Caco-2 (cell line): ENCODE results near the gene HTR1D. TPM values are rescaled to one million over a fixed set of nuclear protein-coding genes. Genes with fewer than 3 reads are reported as not detected.
A peak's percentile ranks its signal among the peaks of the same experiment; 100 is the strongest.

ENCODE experiments used
- BruUV-seq: library from RNA; stranded (reverse); fragments of 400-500 nt; replicated peaks from 2 replicates; lab custom pipeline; 2021; lab: Mats Ljungman, UMichigan
- CTCF ChIA-PET: fragments of 300-600 bp; sonication (Branson Sonifier 250); formaldehyde crosslinking; loops from one replicate; lab custom pipeline; 2022; ENCODE audit warnings: antibody characterized with exemption; lab: Charles Lee
- POLR2A ChIA-PET: fragments of 300-600 bp; sonication (Branson Sonifier 250); formaldehyde crosslinking; loops from one replicate; lab custom pipeline; 2022; ENCODE audit warnings: antibody characterized with exemption; lab: Charles Lee
- DNase-seq, 2 experiments: peaks; one replicate each; pipeline versions ENCODE4 v3.0.0 to v3.0.0-alpha.2; 2020 to 2022
- H3K27me3 ChIP-seq: replicated peaks from 2 replicates; pipeline ENCODE4 v1.6.0; 2011; ENCODE audit warnings: low read length; ENCODE audit not compliant: control insufficient read depth, insufficient read depth
- H3K36me3 ChIP-seq: 2 replicates; pipeline ENCODE4 v1.5.1; 2011; ENCODE audit warnings: low read length; ENCODE audit not compliant: control insufficient read depth, insufficient read depth
- H3K4me1 ChIP-seq: fragments of 250-450 bp; sonication (Bioruptor Pico); 2 replicates; pipeline ENCODE4 v1.5.1; 2020; ENCODE audit warnings: mild to moderate bottlenecking
- H3K4me3 ChIP-seq: 2 replicates; pipeline ENCODE4 v1.5.1; 2011; ENCODE audit warnings: low read depth, mild to moderate bottlenecking, control low read depth, low read length
- H3K9me3 ChIP-seq: fragments of 250-450 bp; sonication (Bioruptor Pico); 2 replicates; pipeline ENCODE4 v1.5.1; 2020; ENCODE audit warnings: mild to moderate bottlenecking, moderate library complexity
- H3K27ac Mint-ChIP-seq: one replicate; pipeline ENCODE4 v1.8.0; 2022; ENCODE audit warnings: mixed read lengths; ENCODE audit not compliant: unreplicated experiment
- H3K27me3 Mint-ChIP-seq: one replicate; pipeline ENCODE4 v1.8.0; 2022; ENCODE audit warnings: mixed read lengths; ENCODE audit not compliant: insufficient read depth, unreplicated experiment
- H3K36me3 Mint-ChIP-seq: one replicate; pipeline ENCODE4 v1.8.0; 2022; ENCODE audit warnings: mild to moderate bottlenecking, mixed read lengths; ENCODE audit not compliant: insufficient read depth, unreplicated experiment
- H3K4me1 Mint-ChIP-seq: one replicate; pipeline ENCODE4 v1.8.0; 2022; ENCODE audit warnings: low read depth, mixed read lengths; ENCODE audit not compliant: unreplicated experiment
- H3K4me3 Mint-ChIP-seq: one replicate; pipeline ENCODE4 v1.8.0; 2022; ENCODE audit warnings: mild to moderate bottlenecking, moderate library complexity, mixed read lengths; ENCODE audit not compliant: unreplicated experiment
- H3K9me3 Mint-ChIP-seq: one replicate; pipeline ENCODE4 v1.8.0; 2022; ENCODE audit warnings: mixed read lengths; ENCODE audit not compliant: unreplicated experiment
- intact Hi-C: fragments of 100-400 bp; cut with micrococcal nuclease; formaldehyde crosslinking; loops from one replicate; pipeline ENCODE4 v1.10.0; 2022; ENCODE audit not compliant: unreplicated experiment
- total RNA-seq: library from RNA; stranded (reverse); gene quantifications from 2 replicates; pipeline ENCODE4 v1.2.3, GENCODE V29; 2022
- TF ChIP-seq, protein P1 (sequence below), 2 experiments: fragments of 200-600 bp in 1 of 2; IDR thresholded peaks; 1 replicate in 1 of 2; 2 replicates in 1 of 2; pipeline versions ENCODE4 v1.5.1 to v1.8.0; 2011 to 2022; ENCODE audit warnings: antibody characterized with exemption in 1 of 2, control low read depth in 1 of 2, inconsistent platforms in 1 of 2, low read depth in 1 of 2, low read length in 1 of 2, mild to moderate bottlenecking in 1 of 2, moderate library complexity in 1 of 2; ENCODE audit not compliant: insufficient read depth in 1 of 2, severe bottlenecking in 1 of 2, unreplicated experiment in 1 of 2

HTR1D gene
- total RNA-seq, 1 experiment from 2014 or later, result 8.7 TPM

DNA sequence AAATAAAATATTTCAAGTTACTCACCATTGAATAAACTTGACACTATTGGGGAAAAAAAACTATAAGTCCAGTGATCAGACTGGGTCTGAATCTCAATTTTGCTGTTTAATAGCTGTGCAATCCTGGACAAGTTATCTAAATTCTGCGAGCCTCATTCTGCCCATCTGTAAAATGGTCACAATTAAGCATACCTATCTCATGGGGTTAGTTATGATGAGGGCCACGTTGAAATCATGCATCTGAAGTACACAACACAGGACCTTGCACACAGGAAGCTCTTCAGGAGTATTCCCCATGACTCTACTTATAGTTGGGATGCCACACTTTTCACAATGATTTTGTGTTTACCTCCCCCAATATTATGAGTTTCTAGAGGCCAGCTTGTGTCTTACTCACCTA lies 3.8 kb upstream of the HTR1D start:
- H3K4me1 ChIP-seq, result peaks cover 14% of the 10 kb centered on the region
- no TSS peak for BruUV-seq
- no peaks in the 10 kb centered on the region for H3K36me3 ChIP-seq
- no peaks in the 10 kb centered on the region for H3K27me3 ChIP-seq
- Mint-ChIP-seq H3K4me3 (no peak overlapping the region), H3K4me1 (peaks cover 6% of the 10 kb centered on the region), H3K9me3 (no peaks in the 10 kb centered on the region), H3K27ac (no peak overlapping the region), H3K36me3 (no peaks in the 10 kb centered on the region), H3K27me3 (no peaks in the 10 kb centered on the region)
- intact Hi-C loops, result no loop called here
- no peaks in the 10 kb centered on the region for H3K9me3 ChIP-seq
- no peak for DNase-seq
- POLR2A ChIA-PET, result no interaction called here
- CTCF ChIA-PET, result no interaction called here
- no peak overlapping the region for H3K4me3 ChIP-seq
- TF ChIP-seq, protein P1, sequence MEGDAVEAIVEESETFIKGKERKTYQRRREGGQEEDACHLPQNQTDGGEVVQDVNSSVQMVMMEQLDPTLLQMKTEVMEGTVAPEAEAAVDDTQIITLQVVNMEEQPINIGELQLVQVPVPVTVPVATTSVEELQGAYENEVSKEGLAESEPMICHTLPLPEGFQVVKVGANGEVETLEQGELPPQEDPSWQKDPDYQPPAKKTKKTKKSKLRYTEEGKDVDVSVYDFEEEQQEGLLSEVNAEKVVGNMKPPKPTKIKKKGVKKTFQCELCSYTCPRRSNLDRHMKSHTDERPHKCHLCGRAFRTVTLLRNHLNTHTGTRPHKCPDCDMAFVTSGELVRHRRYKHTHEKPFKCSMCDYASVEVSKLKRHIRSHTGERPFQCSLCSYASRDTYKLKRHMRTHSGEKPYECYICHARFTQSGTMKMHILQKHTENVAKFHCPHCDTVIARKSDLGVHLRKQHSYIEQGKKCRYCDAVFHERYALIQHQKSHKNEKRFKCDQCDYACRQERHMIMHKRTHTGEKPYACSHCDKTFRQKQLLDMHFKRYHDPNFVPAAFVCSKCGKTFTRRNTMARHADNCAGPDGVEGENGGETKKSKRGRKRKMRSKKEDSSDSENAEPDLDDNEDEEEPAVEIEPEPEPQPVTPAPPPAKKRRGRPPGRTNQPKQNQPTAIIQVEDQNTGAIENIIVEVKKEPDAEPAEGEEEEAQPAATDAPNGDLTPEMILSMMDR (IDR thresholded peaks at IDR 0.05; ENCODE audit: insufficient read depth in 1 of 2, low read depth in 1 of 2, low read length in 1 of 2, severe bottlenecking in 1 of 2, unreplicated experiment in 1 of 2), result no peak

DNA sequence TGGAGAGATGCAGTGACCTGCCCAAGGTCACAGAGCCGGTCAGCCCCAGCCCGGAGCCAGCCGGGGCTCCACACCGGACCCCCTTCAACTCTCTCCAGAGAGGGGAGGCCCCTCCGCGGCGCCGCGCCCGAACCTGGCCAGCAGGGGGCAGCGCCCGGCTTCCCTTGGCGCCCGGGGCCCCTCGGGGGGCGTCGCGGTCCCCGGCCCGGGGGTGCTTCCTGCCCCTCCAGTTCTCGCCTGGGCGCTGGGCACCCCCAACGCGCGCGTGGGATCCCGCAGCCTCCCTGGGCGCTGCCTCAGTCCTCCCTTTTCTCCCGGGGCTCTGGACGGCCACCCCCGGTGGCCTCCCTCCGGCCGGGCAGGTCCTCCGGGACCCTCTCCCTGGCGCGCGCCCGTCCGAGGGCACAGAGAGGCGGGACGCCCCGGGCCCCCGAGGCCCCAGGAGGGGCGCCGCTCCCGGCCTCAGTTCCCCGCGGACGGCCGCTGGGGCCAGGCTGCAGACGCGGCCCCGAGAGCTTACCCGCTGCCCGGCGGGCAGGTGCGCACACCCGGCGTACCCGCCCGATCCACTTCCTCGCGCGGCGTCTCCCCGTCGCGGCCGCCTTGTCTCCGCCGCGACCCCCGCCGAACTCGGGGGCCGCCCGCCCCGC lies 406 bp downstream of the HTR1D start:
- no peaks in the 10 kb centered on the region for H3K36me3 Mint-ChIP-seq
- peaks cover 6% of the 10 kb centered on the region for H3K4me1 Mint-ChIP-seq
- intact Hi-C loops, result loop anchor here (5.0 kb wide), 1 partner anchor 55 kb away; no protein-coding TSS in a partner anchor
- H3K9me3 Mint-ChIP-seq, result no peaks in the 10 kb centered on the region
- Histone ChIP-seq H3K4me1 (peaks cover 4% of the 10 kb centered on the region), H3K27me3 (no peaks in the 10 kb centered on the region), H3K9me3 (no peaks in the 10 kb centered on the region), H3K36me3 (no peaks in the 10 kb centered on the region; the same call in 1 of the 2 replicates), H3K4me3 (peak overlapping the region; percentile 71)
- peak overlapping the region; percentile 68 for H3K4me3 Mint-ChIP-seq
- peak in 1 of 2 experiments; percentile 63 for DNase-seq
- H3K27me3 Mint-ChIP-seq, result no peaks in the 10 kb centered on the region
- CTCF ChIA-PET, result interaction anchor here (0.7 kb wide), 1 partner anchor 168 kb away, joined by 3 read pairs; no protein-coding TSS in a partner anchor
- BruUV-seq, result no TSS peak
- no peak overlapping the region for H3K27ac Mint-ChIP-seq
- POLR2A ChIA-PET, result no interaction called here
- TF ChIP-seq, protein P1 (IDR thresholded peaks at IDR 0.05; ENCODE audit: insufficient read depth in 1 of 2, low read depth in 1 of 2, low read length in 1 of 2, severe bottlenecking in 1 of 2, unreplicated experiment in 1 of 2), result peak; percentile 60 to 80

DNA sequence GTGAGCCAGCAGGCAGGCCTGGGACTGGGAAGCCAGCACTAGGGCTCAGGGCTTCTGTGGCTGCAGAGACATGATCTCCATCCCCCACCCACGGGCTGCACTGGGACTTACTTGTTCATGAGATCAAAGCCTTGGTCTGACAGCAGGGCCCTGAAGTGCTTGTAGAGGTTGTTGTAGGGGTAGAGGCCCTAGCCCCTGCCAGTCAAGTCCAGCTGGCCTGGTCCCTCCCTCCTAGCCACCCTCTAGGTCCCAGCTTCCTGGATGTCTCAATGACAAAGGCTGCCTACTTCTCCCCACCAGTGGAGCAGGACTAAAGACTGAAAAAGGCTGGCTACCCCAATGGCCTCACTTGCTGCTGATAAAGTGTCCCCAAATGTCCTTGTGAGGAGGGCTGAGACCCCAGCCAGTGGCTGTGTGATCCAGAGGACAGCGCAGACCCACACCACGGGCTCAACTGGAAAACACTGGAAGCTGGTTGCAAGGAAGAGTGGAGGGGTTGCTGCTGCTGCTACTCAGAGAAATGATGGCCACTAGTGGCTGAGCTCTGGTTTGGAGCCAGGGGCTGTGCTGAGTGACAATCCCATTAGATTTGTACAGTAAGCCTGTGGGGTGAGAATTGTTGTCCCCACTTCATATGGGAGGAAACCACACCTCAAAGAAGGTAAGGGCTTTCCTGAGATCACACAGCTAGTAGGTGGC lies 1.4 kb downstream of the HTR1D start:
- H3K4me1 Mint-ChIP-seq, result peaks cover 6% of the 10 kb centered on the region
- intact Hi-C loops, result loop anchor here (5.0 kb wide), 1 partner anchor 56 kb away; no protein-coding TSS in a partner anchor
- peak overlapping the region; percentile 71 for H3K4me3 ChIP-seq
- ChIA-PET POLR2A (no interaction called here), CTCF (no interaction called here)
- no peaks in the 10 kb centered on the region for H3K36me3 Mint-ChIP-seq
- TF ChIP-seq, protein P1 (IDR thresholded peaks at IDR 0.05; ENCODE audit: insufficient read depth in 1 of 2, low read depth in 1 of 2, low read length in 1 of 2, severe bottlenecking in 1 of 2, unreplicated experiment in 1 of 2), result no peak
- no peaks in the 10 kb centered on the region for H3K9me3 Mint-ChIP-seq
- peaks cover 4% of the 10 kb centered on the region for H3K4me1 ChIP-seq
- H3K9me3 ChIP-seq, result no peaks in the 10 kb centered on the region
- H3K27me3 ChIP-seq, result no peaks in the 10 kb centered on the region
- no peaks in the 10 kb centered on the region; the same call in 1 of the 2 replicates for H3K36me3 ChIP-seq
- DNase-seq, result no peak
- H3K27me3 Mint-ChIP-seq, result no peaks in the 10 kb centered on the region
- H3K27ac Mint-ChIP-seq, result no peak overlapping the region
- no TSS peak for BruUV-seq
- H3K4me3 Mint-ChIP-seq, result peak overlapping the region; percentile 45
